ENCODE results near the gene DHX32. TPM values are rescaled to one million over a fixed set of nuclear protein-coding genes. Genes with fewer than 3 reads are reported as not detected.

DHX32 gene
- total RNA-seq, 1 experiment from 2014 or later, result 12.0 TPM

DNA sequence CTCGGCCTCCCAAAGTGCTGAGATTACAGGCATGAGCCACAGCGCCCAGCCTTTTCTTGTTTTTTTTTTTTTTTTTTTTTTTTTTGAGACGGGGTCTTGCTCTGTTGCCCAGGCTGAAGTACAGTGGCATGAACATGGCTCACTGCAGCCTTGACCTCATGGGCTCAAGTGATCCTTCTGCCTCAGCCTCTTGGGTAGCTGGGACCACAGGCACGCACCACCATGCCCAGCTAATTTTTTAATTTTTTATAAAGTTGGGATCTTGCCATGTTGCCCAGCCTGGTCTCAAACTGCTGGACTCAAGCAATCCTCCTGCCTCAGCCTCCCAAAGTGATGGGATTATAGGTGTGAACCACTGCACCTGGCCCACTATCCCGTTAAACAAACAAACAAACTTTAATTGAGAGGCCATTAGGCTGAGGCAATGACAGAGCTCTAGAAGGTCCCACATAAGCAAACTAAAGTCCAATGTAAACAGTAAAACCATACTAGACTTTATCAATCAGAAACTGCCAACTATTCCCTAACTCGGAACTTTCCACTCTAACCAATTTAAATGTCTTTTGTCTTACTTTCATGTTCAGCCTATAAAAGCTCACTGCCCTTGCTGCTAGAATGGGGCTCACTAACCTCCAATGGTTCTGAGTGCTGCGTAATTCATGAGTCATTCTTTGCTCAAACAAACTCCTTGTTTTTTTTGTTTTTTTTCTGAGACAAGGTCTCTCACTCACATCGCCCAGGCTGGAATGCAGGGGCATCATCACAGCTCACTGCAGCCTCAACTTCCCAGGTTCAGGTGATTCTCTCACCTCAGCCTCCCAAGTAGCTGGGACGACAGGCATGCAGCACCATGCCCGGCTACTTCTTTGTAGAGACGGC, 1.9 kb downstream of the DHX32 start:
- H3K4me1 ChIP-seq (ENCODE audit: insufficient read depth, low read length), result peaks cover 7% of the 10 kb centered on the region

More for the DNA sequence above, 1.9 kb downstream of the DHX32 start:
- no peak overlapping the region for H3K4ac ChIP-seq (ENCODE audit: low read depth, low read length)
- H4K91ac ChIP-seq (ENCODE audit: insufficient read length, low read depth, low read length), result no peak overlapping the region
- Mint-ChIP-seq H3K36me3 (ENCODE audit: insufficient read depth in 1 of 3, low read depth in 3 of 3) (peaks cover 46 to 52% (median 48%) of the 10 kb centered on the region in 3 experiments), H3K4me3 (no peak overlapping the region), H3K27me3 (ENCODE audit: low read depth) (peaks cover 10% of the 10 kb centered on the region), H3K27ac (no peak overlapping the region), H3K4me1 (peaks cover 27 to 28% of the 10 kb centered on the region in 2 experiments), H3K9me3 (peaks cover 25 to 33% of the 10 kb centered on the region in 2 experiments)
- no peak overlapping the region for H3T11ph ChIP-seq (ENCODE audit: low read length)
- TF ChIP-seq, protein P1, sequence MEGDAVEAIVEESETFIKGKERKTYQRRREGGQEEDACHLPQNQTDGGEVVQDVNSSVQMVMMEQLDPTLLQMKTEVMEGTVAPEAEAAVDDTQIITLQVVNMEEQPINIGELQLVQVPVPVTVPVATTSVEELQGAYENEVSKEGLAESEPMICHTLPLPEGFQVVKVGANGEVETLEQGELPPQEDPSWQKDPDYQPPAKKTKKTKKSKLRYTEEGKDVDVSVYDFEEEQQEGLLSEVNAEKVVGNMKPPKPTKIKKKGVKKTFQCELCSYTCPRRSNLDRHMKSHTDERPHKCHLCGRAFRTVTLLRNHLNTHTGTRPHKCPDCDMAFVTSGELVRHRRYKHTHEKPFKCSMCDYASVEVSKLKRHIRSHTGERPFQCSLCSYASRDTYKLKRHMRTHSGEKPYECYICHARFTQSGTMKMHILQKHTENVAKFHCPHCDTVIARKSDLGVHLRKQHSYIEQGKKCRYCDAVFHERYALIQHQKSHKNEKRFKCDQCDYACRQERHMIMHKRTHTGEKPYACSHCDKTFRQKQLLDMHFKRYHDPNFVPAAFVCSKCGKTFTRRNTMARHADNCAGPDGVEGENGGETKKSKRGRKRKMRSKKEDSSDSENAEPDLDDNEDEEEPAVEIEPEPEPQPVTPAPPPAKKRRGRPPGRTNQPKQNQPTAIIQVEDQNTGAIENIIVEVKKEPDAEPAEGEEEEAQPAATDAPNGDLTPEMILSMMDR (conservative IDR thresholded peaks at IDR 0.05), result no peak
- no peak overlapping the region for H2BK20ac ChIP-seq (ENCODE audit: low read depth, low read length, poor library complexity, severe bottlenecking)
- no peaks in the 10 kb centered on the region for H3K79me2 ChIP-seq (ENCODE audit: insufficient read depth, low read length)
- no peak overlapping the region for H3K23ac ChIP-seq (ENCODE audit: insufficient read length, low read depth, low read length)
- H3K9ac ChIP-seq (ENCODE audit: extremely low read depth, insufficient read length, low read length), result no peak overlapping the region
- no peak overlapping the region for H4K5ac ChIP-seq (ENCODE audit: insufficient read length, low read depth, low read length)
- H3K79me1 ChIP-seq (ENCODE audit: insufficient read depth, low read depth, low read length, poor library complexity, severe bottlenecking), result no peaks in the 10 kb centered on the region
- no peak overlapping the region for H4K8ac ChIP-seq (replicated peaks; ENCODE audit: insufficient read length, low read depth, low read length)
- no peak overlapping the region for H3K27ac ChIP-seq (ENCODE audit: insufficient read length, low read depth, low read length)
- H2BK5ac ChIP-seq (ENCODE audit: insufficient read length, low read length), result no peak overlapping the region
- H3K23me2 ChIP-seq (ENCODE audit: insufficient read length, low read depth, low read length, poor library complexity, severe bottlenecking), result peaks cover 2% of the 10 kb centered on the region
- H2BK12ac ChIP-seq (ENCODE audit: insufficient read length, low read depth, low read length), result no peak overlapping the region
- H4K20me1 ChIP-seq (ENCODE audit: control insufficient read depth, insufficient read depth, insufficient read length), result no peaks in the 10 kb centered on the region
- H3K9me3 ChIP-seq (ENCODE audit: control insufficient read depth, low read depth, low read length), result peaks cover 13% of the 10 kb centered on the region
- no peak overlapping the region for H2AFZ ChIP-seq (ENCODE audit: low read length)
- no peak overlapping the region for H2AK5ac ChIP-seq (ENCODE audit: insufficient read length, low read length)
- WGBS (ENCODE audit: extremely low coverage, insufficient read length, low lambda C conversion rate), result no CpG with 5 or more reads among the region's 11 CpGs
- H2BK15ac ChIP-seq (ENCODE audit: low read depth, low read length), result no peak overlapping the region
- no peak overlapping the region for H3K18ac ChIP-seq (ENCODE audit: insufficient read length, low read depth, low read length)
- H3K56ac ChIP-seq (ENCODE audit: insufficient read length, low read depth, low read length), result no peak overlapping the region
- H3K14ac ChIP-seq (ENCODE audit: insufficient read depth, low read length), result no peak overlapping the region
- H3K27me3 ChIP-seq (ENCODE audit: insufficient read depth, low read length), result no peaks in the 10 kb centered on the region
- no peak overlapping the region for H3K4me2 ChIP-seq (ENCODE audit: insufficient read depth, insufficient read length, low read length)
- DNase-seq, result no peak
- H2BK120ac ChIP-seq (ENCODE audit: low read depth, low read length, poor library complexity, severe bottlenecking), result no peak overlapping the region
